SH-SY5Y (cell line): Measurements from ENCODE around the gene GRAP2.

Source experiments
- GATA2 ChIP-seq: IDR thresholded peaks from 2 replicates; pipeline ENCODE4 v1.6.1; 2011; ENCODE audit warnings: mild to moderate bottlenecking, low read depth, low read length
- GATA3 ChIP-seq: IDR thresholded peaks from 2 replicates; pipeline ENCODE4 v1.6.1; 2011; ENCODE audit warnings: low read depth, mild to moderate bottlenecking, low read length, moderate library complexity

Gene GRAP2

GRCh38 chr22:39942439-39943230, 41.8 kb downstream of the GRAP2 start:
- no peak for TF ChIP-seq GATA3
- no peak for TF ChIP-seq GATA2

GRCh38 chr22:39943337-39943736, 42.5 kb downstream of the GRAP2 start:
- TF ChIP-seq GATA3 (no peak), GATA2 (no peak)

- TF ChIP-seq GATA2 (no peak), GATA3 (no peak)
Measured at GRCh38 chr22:39943953-39944872, 43.3 kb downstream of the GRAP2 start.

GRCh38 chr22:39946126-39946502, 45.2 kb downstream of the GRAP2 start:
- TF ChIP-seq GATA2 (no peak), GATA3 (no peak)

- no peak for TF ChIP-seq GATA3
- TF ChIP-seq GATA2, result no peak; the same call in 1 of the 2 replicates
Measured at GRCh38 chr22:39946503-39947219, 45.8 kb downstream of the GRAP2 start.

- no peak for TF ChIP-seq GATA3
- no peak for TF ChIP-seq GATA2
Measured at GRCh38 chr22:39947220-39948216, 46.6 kb downstream of the GRAP2 start.

GRCh38 chr22:39949964-39950737, 49.3 kb downstream of the GRAP2 start:
- no peak for TF ChIP-seq GATA3
- no peak for TF ChIP-seq GATA2

GRCh38 chr22:39952347-39952746, 51.5 kb downstream of the GRAP2 start:
- TF ChIP-seq GATA2 (no peak), GATA3 (no peak)

GRCh38 chr22:39953101-39953500, 52.2 kb downstream of the GRAP2 start:
- TF ChIP-seq GATA2 (no peak), GATA3 (no peak)

GRCh38 chr22:39954584-39955055, 53.7 kb downstream of the GRAP2 start:
- TF ChIP-seq GATA2, result no peak
- TF ChIP-seq GATA3, result no peak

GRCh38 chr22:39955675-39956074, 54.8 kb downstream of the GRAP2 start:
- no peak for TF ChIP-seq GATA2
- no peak for TF ChIP-seq GATA3

GRCh38 chr22:39956932-39957664, 56.2 kb downstream of the GRAP2 start:
- no peak for TF ChIP-seq GATA3
- no peak for TF ChIP-seq GATA2

- TF ChIP-seq GATA3, result no peak
- TF ChIP-seq GATA2, result no peak
Measured at GRCh38 chr22:39958009-39958711, 57.3 kb downstream of the GRAP2 start.
